Measurements from ENCODE around the gene CRISP3.

CRISP3 gene

GRCh38 chr6:49766762-49767161, 22.6 kb upstream of the CRISP3 start:
- Histone ChIP-seq H3K79me2 (ENCODE audit: control insufficient read depth, insufficient read depth, low read length, poor library complexity) (no peaks in the 10 kb centered on the region), H3K18ac (ENCODE audit: low read length) (no peak overlapping the region), H2AK5ac (ENCODE audit: low read length) (no peak overlapping the region), H4K91ac (ENCODE audit: low read depth, low read length) (no peak overlapping the region), H3K9me3 (ENCODE audit: insufficient read depth, low read depth, low read length) (no peaks in the 10 kb centered on the region), H3K4me1 (ENCODE audit: control insufficient read depth in 1 of 2, insufficient read depth in 2 of 2, low read length in 2 of 2) (no peaks in the 10 kb centered on the region), H3K23ac (ENCODE audit: low read length) (no peak overlapping the region), H3K14ac (ENCODE audit: low read length) (no peak overlapping the region), H3K27ac (ENCODE audit: low read depth, low read length) (no peak overlapping the region), H3K27me3 (ENCODE audit: insufficient read depth, low read length) (no peaks in the 10 kb centered on the region), H4K8ac (ENCODE audit: low read depth, low read length) (no peak overlapping the region), H3K4ac (ENCODE audit: low read depth, low read length) (no peak overlapping the region), H3K4me3 (ENCODE audit: low read depth, low read length) (no peak overlapping the region), H3K4me2 (ENCODE audit: low read length) (no peak overlapping the region), H2BK12ac (ENCODE audit: low read length) (no peak overlapping the region), H2AFZ (ENCODE audit: insufficient read depth, low read length, poor library complexity) (no peak overlapping the region), H2BK5ac (ENCODE audit: low read depth, low read length, poor library complexity) (no peak overlapping the region), H3K36me3 (ENCODE audit: control insufficient read depth in 1 of 2, insufficient read depth in 2 of 2, low read length in 2 of 2) (no peaks in the 10 kb centered on the region), H3K79me1 (ENCODE audit: low read length) (no peaks in the 10 kb centered on the region), H2BK120ac (ENCODE audit: insufficient read depth, low read length, poor library complexity) (no peak overlapping the region), H3K9ac (ENCODE audit: low read length) (no peak overlapping the region), H4K12ac (ENCODE audit: low read depth, low read length) (no peak overlapping the region)
- WGBS (ENCODE audit: extremely low coverage, insufficient coverage, insufficient read length), result no CpG with 5 or more reads among the region's 2 CpGs
- DNase-seq, result no peak

GRCh38 chr6:49764571-49765236, 20.5 kb upstream of the CRISP3 start:
- H3K4ac ChIP-seq (ENCODE audit: low read depth, low read length), result no peak overlapping the region
- no peaks in the 10 kb centered on the region for H3K79me2 ChIP-seq (ENCODE audit: control insufficient read depth, insufficient read depth, low read length, poor library complexity)
- H3K36me3 ChIP-seq (ENCODE audit: control insufficient read depth in 1 of 2, insufficient read depth in 2 of 2, low read length in 2 of 2), result no peaks in the 10 kb centered on the region
- no peak overlapping the region for H4K12ac ChIP-seq (ENCODE audit: low read depth, low read length)
- no peak overlapping the region for H2AFZ ChIP-seq (ENCODE audit: insufficient read depth, low read length, poor library complexity)
- H3K27ac ChIP-seq (ENCODE audit: low read depth, low read length), result no peak overlapping the region
- H3K4me1 ChIP-seq (ENCODE audit: control insufficient read depth in 1 of 2, insufficient read depth in 2 of 2, low read length in 2 of 2), result no peaks in the 10 kb centered on the region
- H2BK12ac ChIP-seq (ENCODE audit: low read length), result no peak overlapping the region
- H3K79me1 ChIP-seq (ENCODE audit: low read length), result no peaks in the 10 kb centered on the region
- H3K9ac ChIP-seq (ENCODE audit: low read length), result no peak overlapping the region
- no peak overlapping the region for H3K4me2 ChIP-seq (ENCODE audit: low read length)
- H3K14ac ChIP-seq (ENCODE audit: low read length), result no peak overlapping the region
- H2BK5ac ChIP-seq (ENCODE audit: low read depth, low read length, poor library complexity), result no peak overlapping the region
- no peak overlapping the region for H3K4me3 ChIP-seq (ENCODE audit: low read depth, low read length)
- H4K91ac ChIP-seq (ENCODE audit: low read depth, low read length), result no peak overlapping the region
- WGBS (ENCODE audit: extremely low coverage, insufficient coverage, insufficient read length), result no CpG with 5 or more reads among the region's 2 CpGs
- no peak overlapping the region for H3K23ac ChIP-seq (ENCODE audit: low read length)
- no peak overlapping the region for H2BK120ac ChIP-seq (ENCODE audit: insufficient read depth, low read length, poor library complexity)
- no peaks in the 10 kb centered on the region for H3K27me3 ChIP-seq (ENCODE audit: insufficient read depth, low read length)
- DNase-seq, result no peak
- H3K9me3 ChIP-seq (ENCODE audit: insufficient read depth, low read depth, low read length), result no peaks in the 10 kb centered on the region
- H4K8ac ChIP-seq (ENCODE audit: low read depth, low read length), result no peak overlapping the region
- no peak overlapping the region for H3K18ac ChIP-seq (ENCODE audit: low read length)
- H2AK5ac ChIP-seq (ENCODE audit: low read length), result no peak overlapping the region

- no peak overlapping the region for H4K91ac ChIP-seq (ENCODE audit: low read depth, low read length)
- no peak overlapping the region for H3K23ac ChIP-seq (ENCODE audit: low read length)
- H3K27me3 ChIP-seq (ENCODE audit: insufficient read depth, low read length), result no peaks in the 10 kb centered on the region
- H4K12ac ChIP-seq (ENCODE audit: low read depth, low read length), result no peak overlapping the region
- H3K4ac ChIP-seq (ENCODE audit: low read depth, low read length), result no peak overlapping the region
- no peaks in the 10 kb centered on the region for H3K4me1 ChIP-seq (ENCODE audit: control insufficient read depth in 1 of 2, insufficient read depth in 2 of 2, low read length in 2 of 2)
- no peak overlapping the region for H2BK12ac ChIP-seq (ENCODE audit: low read length)
- H3K9me3 ChIP-seq (ENCODE audit: insufficient read depth, low read depth, low read length), result no peaks in the 10 kb centered on the region
- H2AFZ ChIP-seq (ENCODE audit: insufficient read depth, low read length, poor library complexity), result no peak overlapping the region
- no peaks in the 10 kb centered on the region for H3K79me1 ChIP-seq (ENCODE audit: low read length)
- H3K27ac ChIP-seq (ENCODE audit: low read depth, low read length), result no peak overlapping the region
- H3K79me2 ChIP-seq (ENCODE audit: control insufficient read depth, insufficient read depth, low read length, poor library complexity), result no peaks in the 10 kb centered on the region
- no peak overlapping the region for H2AK5ac ChIP-seq (ENCODE audit: low read length)
- no peak overlapping the region for H3K9ac ChIP-seq (ENCODE audit: low read length)
- H3K36me3 ChIP-seq (ENCODE audit: control insufficient read depth in 1 of 2, insufficient read depth in 2 of 2, low read length in 2 of 2), result no peaks in the 10 kb centered on the region
- no peak for DNase-seq
- no CpG with 5 or more reads among the region's 4 CpGs for WGBS (ENCODE audit: extremely low coverage, insufficient coverage, insufficient read length)
- H3K14ac ChIP-seq (ENCODE audit: low read length), result no peak overlapping the region
- no peak overlapping the region for H3K4me3 ChIP-seq (ENCODE audit: low read depth, low read length)
- H3K4me2 ChIP-seq (ENCODE audit: low read length), result no peak overlapping the region
- H2BK120ac ChIP-seq (ENCODE audit: insufficient read depth, low read length, poor library complexity), result no peak overlapping the region
- H3K18ac ChIP-seq (ENCODE audit: low read length), result no peak overlapping the region
- H4K8ac ChIP-seq (ENCODE audit: low read depth, low read length), result no peak overlapping the region
- H2BK5ac ChIP-seq (ENCODE audit: low read depth, low read length, poor library complexity), result no peak overlapping the region
Measured at GRCh38 chr6:49743429-49743828, 759 bp downstream of the CRISP3 start.

- H3K23ac ChIP-seq (ENCODE audit: low read length), result no peak overlapping the region
- no peak overlapping the region for H3K4ac ChIP-seq (ENCODE audit: low read depth, low read length)
- no peaks in the 10 kb centered on the region for H3K79me1 ChIP-seq (ENCODE audit: low read length)
- H3K4me3 ChIP-seq (ENCODE audit: low read depth, low read length), result no peak overlapping the region
- no peak overlapping the region for H4K91ac ChIP-seq (ENCODE audit: low read depth, low read length)
- H3K9me3 ChIP-seq (ENCODE audit: insufficient read depth, low read depth, low read length), result no peaks in the 10 kb centered on the region
- H2BK5ac ChIP-seq (ENCODE audit: low read depth, low read length, poor library complexity), result no peak overlapping the region
- WGBS (ENCODE audit: extremely low coverage, insufficient coverage, insufficient read length), result no CpG with 5 or more reads among the region's 2 CpGs
- no peak overlapping the region for H3K14ac ChIP-seq (ENCODE audit: low read length)
- no peak overlapping the region for H2AFZ ChIP-seq (ENCODE audit: insufficient read depth, low read length, poor library complexity)
- H2AK5ac ChIP-seq (ENCODE audit: low read length), result no peak overlapping the region
- H3K4me1 ChIP-seq (ENCODE audit: control insufficient read depth in 1 of 2, insufficient read depth in 2 of 2, low read length in 2 of 2), result no peaks in the 10 kb centered on the region
- no peak overlapping the region for H2BK12ac ChIP-seq (ENCODE audit: low read length)
- H2BK120ac ChIP-seq (ENCODE audit: insufficient read depth, low read length, poor library complexity), result no peak overlapping the region
- H3K9ac ChIP-seq (ENCODE audit: low read length), result no peak overlapping the region
- no peak overlapping the region for H4K8ac ChIP-seq (ENCODE audit: low read depth, low read length)
- H4K12ac ChIP-seq (ENCODE audit: low read depth, low read length), result no peak overlapping the region
- H3K4me2 ChIP-seq (ENCODE audit: low read length), result no peak overlapping the region
- H3K36me3 ChIP-seq (ENCODE audit: control insufficient read depth in 1 of 2, insufficient read depth in 2 of 2, low read length in 2 of 2), result no peaks in the 10 kb centered on the region
- H3K27me3 ChIP-seq (ENCODE audit: insufficient read depth, low read length), result no peaks in the 10 kb centered on the region
- DNase-seq, result no peak
- H3K18ac ChIP-seq (ENCODE audit: low read length), result no peak overlapping the region
- no peak overlapping the region for H3K27ac ChIP-seq (ENCODE audit: low read depth, low read length)
- H3K79me2 ChIP-seq (ENCODE audit: control insufficient read depth, insufficient read depth, low read length, poor library complexity), result no peaks in the 10 kb centered on the region
Measured at GRCh38 chr6:49739423-49739822, 4.8 kb downstream of the CRISP3 start.

All from trophoblast cell (in vitro differentiated cells and primary cell).